PFSK-1 (cell line): ENCODE measurements around the gene SMOC2.

Source experiments
- FOXP2 ChIP-seq: optimal IDR thresholded peaks from 2 replicates; pipeline ENCODE3; 2011; ENCODE audit warnings: borderline replicate concordance, control low read depth, inconsistent platforms; ENCODE audit not compliant: insufficient read depth; ENCODE audit errors: extremely low read length, extremely low read depth
- POLR2AphosphoS5 ChIP-seq: IDR thresholded peaks from 2 replicates; pipeline ENCODE4 v1.6.1; 2012; ENCODE audit warnings: low read depth, mild to moderate bottlenecking, control low read depth, low read length, moderate library complexity
- REST ChIP-seq, 2 experiments: IDR thresholded peaks; 2 replicates each; pipeline versions ENCODE4 v1.6.1 to v1.8.0; 2011 to 2012; ENCODE audit warnings: low read depth in 2 of 2, low read length in 2 of 2, control low read depth in 1 of 2, inconsistent platforms in 1 of 2, mild to moderate bottlenecking in 1 of 2, moderate library complexity in 1 of 2; ENCODE audit not compliant: insufficient read depth in 1 of 2
- SIN3A ChIP-seq: IDR thresholded peaks from 2 replicates; pipeline ENCODE4 v1.6.1; 2012; ENCODE audit warnings: mild to moderate bottlenecking, low read length, moderate library complexity, borderline replicate concordance; ENCODE audit not compliant: insufficient read depth
- TAF1 ChIP-seq: IDR thresholded peaks from 2 replicates; pipeline ENCODE4 v1.6.1; 2012; ENCODE audit warnings: low read length, control low read depth, borderline replicate concordance; ENCODE audit not compliant: insufficient read depth

The SMOC2 gene

GRCh38 chr6:168499045-168499650 lies 58.2 kb downstream of the SMOC2 start:
- TF ChIP-seq REST (IDR thresholded peaks at IDR 0.05; ENCODE audit: insufficient read depth in 1 of 2, low read depth in 2 of 2, low read length in 2 of 2) (no peak), TAF1 (no peak), FOXP2 (no peak), POLR2AphosphoS5 (no peak)

GRCh38 chr6:168500519-168500918 lies 59.5 kb downstream of the SMOC2 start:
- no peak for TF ChIP-seq TAF1
- TF ChIP-seq POLR2AphosphoS5, result no peak
- no peak for TF ChIP-seq FOXP2
- no peak for TF ChIP-seq SIN3A
- no peak for TF ChIP-seq REST (IDR thresholded peaks at IDR 0.05; ENCODE audit: insufficient read depth in 1 of 2, low read depth in 2 of 2, low read length in 2 of 2)

- TF ChIP-seq REST (IDR thresholded peaks at IDR 0.05; ENCODE audit: insufficient read depth in 1 of 2, low read depth in 2 of 2, low read length in 2 of 2) (no peak), SIN3A (no peak), POLR2AphosphoS5 (no peak), TAF1 (no peak), FOXP2 (no peak)
These were observed 60.6 kb downstream of the SMOC2 start for GRCh38 chr6:168501561-168501960.

DNA sequence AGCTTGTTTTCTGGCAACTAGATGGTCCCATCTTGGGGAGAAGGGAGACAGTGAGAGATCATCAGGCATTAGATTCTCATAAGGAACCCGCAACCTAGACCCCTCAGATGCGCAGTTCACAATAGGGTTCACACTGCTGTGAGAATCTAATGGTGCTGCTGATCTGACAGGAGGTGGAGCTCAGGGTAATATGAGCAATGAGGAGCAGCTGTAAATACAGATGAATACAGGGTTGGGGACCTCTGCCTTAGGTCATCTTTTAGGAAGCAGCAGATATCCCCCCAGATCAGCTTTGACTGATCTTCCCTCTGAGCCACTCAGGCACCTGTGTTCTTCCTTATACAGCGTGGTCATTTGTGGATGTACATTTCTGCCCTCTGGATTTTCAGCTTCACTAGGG lies 63.4 kb downstream of the SMOC2 start:
- TF ChIP-seq FOXP2, result no peak
- no peak for TF ChIP-seq SIN3A
- TF ChIP-seq REST (IDR thresholded peaks at IDR 0.05; ENCODE audit: insufficient read depth in 1 of 2, low read depth in 2 of 2, low read length in 2 of 2), result no peak
- no peak for TF ChIP-seq POLR2AphosphoS5
- no peak for TF ChIP-seq TAF1

- TF ChIP-seq REST (IDR thresholded peaks at IDR 0.05; ENCODE audit: insufficient read depth in 1 of 2, low read depth in 2 of 2, low read length in 2 of 2), result no peak
- no peak for TF ChIP-seq SIN3A
- TF ChIP-seq TAF1, result no peak
- TF ChIP-seq FOXP2, result no peak
- TF ChIP-seq POLR2AphosphoS5, result no peak
These were observed 65.5 kb downstream of the SMOC2 start for GRCh38 chr6:168506460-168506859.
